Right forelimb (tissue), 1 donor: Measurements from ENCODE around the gene FUT6.

ENCODE experiments used
- DNase-seq: peaks from one replicate; pipeline ENCODE4 v3.0.0-alpha.2; 2018

Gene FUT6

GRCh38 chr19:5804516-5805461 lies 34.7 kb downstream of the FUT6 start, which contains the start of gene NRTN:
Gene NRTN, plus strand, starts transcription at chr19:5805067. Its CDS starts 19,099 bp downstream, at chr19:5824166.
- no peak for DNase-seq

- DNase-seq, result peak; percentile 96
Measured at GRCh38 chr19:5803752-5804515, 35.6 kb downstream of the FUT6 start.

GRCh38 chr19:5803441-5803751 lies 36.1 kb downstream of the FUT6 start:
- no peak for DNase-seq

GRCh38 chr19:5801796-5802619 lies 37.5 kb downstream of the FUT6 start:
- DNase-seq, result peak; percentile 74

- no peak for DNase-seq
Measured at GRCh38 chr19:5800361-5801270, 38.9 kb downstream of the FUT6 start.

- no peak for DNase-seq
Measured at GRCh38 chr19:5799247-5800241, 40.0 kb downstream of the FUT6 start.

- no peak for DNase-seq
Measured at GRCh38 chr19:5798244-5798643, 41.3 kb downstream of the FUT6 start.

GRCh38 chr19:5795382-5795919 lies 44.1 kb downstream of the FUT6 start:
- no peak for DNase-seq

- no peak for DNase-seq
Measured at GRCh38 chr19:5793188-5793587, 46.3 kb downstream of the FUT6 start.

- DNase-seq, result no peak
Measured at GRCh38 chr19:5792224-5792623, 47.3 kb downstream of the FUT6 start.

- peak; percentile 98 for DNase-seq
Measured at GRCh38 chr19:5790559-5791520, 48.7 kb downstream of the FUT6 start, which contains the start of gene DUS3L. Gene DUS3L, minus strand, starts transcription at chr19:5791163. Its CDS starts 22 bp downstream, at chr19:5791141.

GRCh38 chr19:5789886-5790558 lies 49.5 kb downstream of the FUT6 start:
- DNase-seq, result no peak

GRCh38 chr19:5789351-5789761 lies 50.1 kb downstream of the FUT6 start:
- DNase-seq, result no peak

- no peak for DNase-seq
Measured at GRCh38 chr19:5788422-5788821, 51.1 kb downstream of the FUT6 start.

GRCh38 chr19:5787409-5788182 lies 51.9 kb downstream of the FUT6 start:
- DNase-seq, result no peak

GRCh38 chr19:5786593-5787408 lies 52.7 kb downstream of the FUT6 start:
- DNase-seq, result no peak

GRCh38 chr19:5785423-5785822 lies 54.1 kb downstream of the FUT6 start:
- DNase-seq, result no peak
